ENCODE measurements around the gene SLC45A1.

GRCh38 chr1:8344893-8345507 is 27.1 kb downstream of the SLC45A1 start:
- no peak for TF ChIP-seq CTCF (conservative IDR thresholded peaks at IDR 0.05; ENCODE audit: low read depth, low read length)
- TF ChIP-seq RCOR1 (IDR thresholded peaks at IDR 0.05; ENCODE audit: insufficient replicate concordance, low read length), result no peak
- no peak for TF ChIP-seq MAFK (IDR thresholded peaks at IDR 0.05; ENCODE audit: low read depth, low read length)
- no peak for TF ChIP-seq NFE2L2 (IDR thresholded peaks at IDR 0.05; ENCODE audit: low read depth, low read length)
- no peak for TF ChIP-seq USF2 (IDR thresholded peaks at IDR 0.05; ENCODE audit: low read depth, low read length)
- no peak for TF ChIP-seq SMC3 (IDR thresholded peaks at IDR 0.05; ENCODE audit: low read depth, low read length)
- no peak for TF ChIP-seq MXI1 (IDR thresholded peaks at IDR 0.05; ENCODE audit: borderline replicate concordance, low read depth, low read length)
- no peak for TF ChIP-seq RFX5 (IDR thresholded peaks at IDR 0.05; ENCODE audit: low read depth, low read length)

Data from IMR-90 (cell line).